Caco-2 (cell line): ENCODE data around the gene ZNF764. TPM values are rescaled to one million over a fixed set of nuclear protein-coding genes. Genes with fewer than 3 reads are reported as not detected.
"Not testable (repeated sequence)": the region's sequence is repeated elsewhere in the genome, so short reads cannot be mapped to it uniquely, and the experiment has no call there.

Experiments used
- BruUV-seq: library from RNA; stranded (reverse); fragments of 400-500 nt; replicated peaks from 2 replicates; lab custom pipeline; 2021; lab: Mats Ljungman, UMichigan
- CTCF ChIA-PET: fragments of 300-600 bp; sonication (Branson Sonifier 250); formaldehyde crosslinking; loops from one replicate; lab custom pipeline; 2022; ENCODE audit warnings: antibody characterized with exemption; lab: Charles Lee
- POLR2A ChIA-PET: fragments of 300-600 bp; sonication (Branson Sonifier 250); formaldehyde crosslinking; loops from one replicate; lab custom pipeline; 2022; ENCODE audit warnings: antibody characterized with exemption; lab: Charles Lee
- DNase-seq, 2 experiments: peaks; one replicate each; pipeline versions ENCODE4 v3.0.0 to v3.0.0-alpha.2; 2020 to 2022
- H3K27me3 ChIP-seq: replicated peaks from 2 replicates; pipeline ENCODE4 v1.6.0; 2011; ENCODE audit warnings: low read length; ENCODE audit not compliant: control insufficient read depth, insufficient read depth
- H3K36me3 ChIP-seq: 2 replicates; pipeline ENCODE4 v1.5.1; 2011; ENCODE audit warnings: low read length; ENCODE audit not compliant: control insufficient read depth, insufficient read depth
- H3K4me1 ChIP-seq: fragments of 250-450 bp; sonication (Bioruptor Pico); 2 replicates; pipeline ENCODE4 v1.5.1; 2020; ENCODE audit warnings: mild to moderate bottlenecking
- H3K4me3 ChIP-seq: 2 replicates; pipeline ENCODE4 v1.5.1; 2011; ENCODE audit warnings: low read depth, mild to moderate bottlenecking, control low read depth, low read length
- H3K9me3 ChIP-seq: fragments of 250-450 bp; sonication (Bioruptor Pico); 2 replicates; pipeline ENCODE4 v1.5.1; 2020; ENCODE audit warnings: mild to moderate bottlenecking, moderate library complexity
- H3K27ac Mint-ChIP-seq: one replicate; pipeline ENCODE4 v1.8.0; 2022; ENCODE audit warnings: mixed read lengths; ENCODE audit not compliant: unreplicated experiment
- H3K27me3 Mint-ChIP-seq: one replicate; pipeline ENCODE4 v1.8.0; 2022; ENCODE audit warnings: mixed read lengths; ENCODE audit not compliant: insufficient read depth, unreplicated experiment
- H3K36me3 Mint-ChIP-seq: one replicate; pipeline ENCODE4 v1.8.0; 2022; ENCODE audit warnings: mild to moderate bottlenecking, mixed read lengths; ENCODE audit not compliant: insufficient read depth, unreplicated experiment
- H3K4me1 Mint-ChIP-seq: one replicate; pipeline ENCODE4 v1.8.0; 2022; ENCODE audit warnings: low read depth, mixed read lengths; ENCODE audit not compliant: unreplicated experiment
- H3K4me3 Mint-ChIP-seq: one replicate; pipeline ENCODE4 v1.8.0; 2022; ENCODE audit warnings: mild to moderate bottlenecking, moderate library complexity, mixed read lengths; ENCODE audit not compliant: unreplicated experiment
- H3K9me3 Mint-ChIP-seq: one replicate; pipeline ENCODE4 v1.8.0; 2022; ENCODE audit warnings: mixed read lengths; ENCODE audit not compliant: unreplicated experiment
- CTCF ChIP-seq, 2 experiments: fragments of 200-600 bp in 1 of 2; IDR thresholded peaks; 1 replicate in 1 of 2; 2 replicates in 1 of 2; pipeline versions ENCODE4 v1.5.1 to v1.8.0; 2011 to 2022; ENCODE audit warnings: antibody characterized with exemption in 1 of 2, control low read depth in 1 of 2, inconsistent platforms in 1 of 2, low read depth in 1 of 2, low read length in 1 of 2, mild to moderate bottlenecking in 1 of 2, moderate library complexity in 1 of 2; ENCODE audit not compliant: insufficient read depth in 1 of 2, severe bottlenecking in 1 of 2, unreplicated experiment in 1 of 2
- intact Hi-C: fragments of 100-400 bp; cut with micrococcal nuclease; formaldehyde crosslinking; loops from one replicate; pipeline ENCODE4 v1.10.0; 2022; ENCODE audit not compliant: unreplicated experiment
- total RNA-seq: library from RNA; stranded (reverse); gene quantifications from 2 replicates; pipeline ENCODE4 v1.2.3, GENCODE V29; 2022

The ZNF764 gene
- total RNA-seq, 1 experiment from 2014 or later, result 8.5 TPM

- H3K4me3 ChIP-seq, result no peak overlapping the region
- Mint-ChIP-seq H3K4me3 (no peak overlapping the region), H3K4me1 (no peaks in the 10 kb centered on the region), H3K27ac (no peak overlapping the region), H3K36me3 (peaks cover 4% of the 10 kb centered on the region), H3K27me3 (no peaks in the 10 kb centered on the region), H3K9me3 (no peaks in the 10 kb centered on the region)
- peaks cover 5% of the 10 kb centered on the region; the same call in 1 of the 2 replicates for H3K9me3 ChIP-seq
- H3K27me3 ChIP-seq, result no peaks in the 10 kb centered on the region
- H3K36me3 ChIP-seq, result no peaks in the 10 kb centered on the region
- no peak for TF ChIP-seq CTCF (IDR thresholded peaks at IDR 0.05; ENCODE audit: insufficient read depth in 1 of 2, low read depth in 1 of 2, low read length in 1 of 2, severe bottlenecking in 1 of 2, unreplicated experiment in 1 of 2)
- intact Hi-C loops, result no loop called here
- H3K4me1 ChIP-seq, result no peaks in the 10 kb centered on the region
- ChIA-PET POLR2A (no interaction called here), CTCF (interaction anchor here (0.6 to 0.7 kb wide), 2 partner anchors 16 to 23 kb away, joined by 3 to 6 read pairs; no protein-coding TSS in a partner anchor)
- DNase-seq, result no peak
- BruUV-seq, result no TSS peak
Observed at GRCh38 chr16:30592871-30593270, 34.7 kb upstream of the ZNF764 start.

GRCh38 chr16:30590869-30591268 lies 32.7 kb upstream of the ZNF764 start:
- H3K4me3 Mint-ChIP-seq, H3K36me3 Mint-ChIP-seq, H3K9me3 Mint-ChIP-seq, H3K27me3 Mint-ChIP-seq, POLR2A ChIA-PET, BruUV-seq, H3K27ac Mint-ChIP-seq, H3K27me3 ChIP-seq, intact Hi-C loops, DNase-seq, H3K4me3 ChIP-seq, H3K4me1 ChIP-seq, H3K4me1 Mint-ChIP-seq, H3K9me3 ChIP-seq, H3K36me3 ChIP-seq: not testable (repeated sequence)
- CTCF ChIA-PET, result interaction anchor here (0.6 kb wide), 1 partner anchor 249 kb away, joined by 3 read pairs; no protein-coding TSS in a partner anchor

GRCh38 chr16:30589582-30589981 lies 31.4 kb upstream of the ZNF764 start:
- H3K36me3 ChIP-seq, H3K4me1 ChIP-seq, BruUV-seq, CTCF ChIA-PET, H3K4me1 Mint-ChIP-seq, H3K4me3 Mint-ChIP-seq, DNase-seq, POLR2A ChIA-PET, intact Hi-C loops, H3K4me3 ChIP-seq, H3K27ac Mint-ChIP-seq, H3K27me3 ChIP-seq, H3K27me3 Mint-ChIP-seq, H3K9me3 Mint-ChIP-seq, H3K9me3 ChIP-seq: not testable (repeated sequence)
- H3K36me3 Mint-ChIP-seq, result peaks cover 14% of the 10 kb centered on the region

GRCh38 chr16:30588651-30589050 lies 30.5 kb upstream of the ZNF764 start:
- no TSS peak for BruUV-seq
- CTCF ChIA-PET, result no interaction called here
- Mint-ChIP-seq H3K36me3 (peaks cover 14% of the 10 kb centered on the region), H3K27me3 (no peaks in the 10 kb centered on the region), H3K27ac (no peak overlapping the region), H3K4me3 (no peak overlapping the region), H3K9me3 (no peaks in the 10 kb centered on the region), H3K4me1 (no peaks in the 10 kb centered on the region)
- Histone ChIP-seq H3K36me3 (peaks cover 2% of the 10 kb centered on the region; the same call in 1 of the 2 replicates), H3K27me3 (no peaks in the 10 kb centered on the region), H3K4me1 (no peaks in the 10 kb centered on the region), H3K4me3 (no peak overlapping the region), H3K9me3 (no peaks in the 10 kb centered on the region)
- intact Hi-C loops, result no loop called here
- POLR2A ChIA-PET, result no interaction called here
- no peak for TF ChIP-seq CTCF (IDR thresholded peaks at IDR 0.05; ENCODE audit: insufficient read depth in 1 of 2, low read depth in 1 of 2, low read length in 1 of 2, severe bottlenecking in 1 of 2, unreplicated experiment in 1 of 2)
- DNase-seq, result no peak
